SU-DHL-6 (cell line): ENCODE measurements around the gene FAIM.

Experiments used
- CTCF ChIP-seq: fragments of 200-600 bp; sonication (generic); IDR thresholded peaks from one replicate; pipeline ENCODE4 v1.5.1; 2017; ENCODE audit warnings: antibody characterized with exemption, mild to moderate bottlenecking, low read length, moderate library complexity; ENCODE audit not compliant: insufficient read depth, poor library complexity, severe bottlenecking
- EZH2phosphoT487 ChIP-seq: fragments of 200-600 bp; sonication (generic), shearing (Covaris generic); conservative IDR thresholded peaks from 2 replicates; pipeline ENCODE4 v1.6.1; 2018; ENCODE audit warnings: mild to moderate bottlenecking, antibody characterized with exemption, low read length, moderate library complexity, mixed read lengths

GRCh38 chr3:138673641-138674530, 65.3 kb downstream of the FAIM start:
- TF ChIP-seq CTCF (no peak), EZH2phosphoT487 (no peak)
